Measurements from ENCODE around the gene GMPS.

DNA sequence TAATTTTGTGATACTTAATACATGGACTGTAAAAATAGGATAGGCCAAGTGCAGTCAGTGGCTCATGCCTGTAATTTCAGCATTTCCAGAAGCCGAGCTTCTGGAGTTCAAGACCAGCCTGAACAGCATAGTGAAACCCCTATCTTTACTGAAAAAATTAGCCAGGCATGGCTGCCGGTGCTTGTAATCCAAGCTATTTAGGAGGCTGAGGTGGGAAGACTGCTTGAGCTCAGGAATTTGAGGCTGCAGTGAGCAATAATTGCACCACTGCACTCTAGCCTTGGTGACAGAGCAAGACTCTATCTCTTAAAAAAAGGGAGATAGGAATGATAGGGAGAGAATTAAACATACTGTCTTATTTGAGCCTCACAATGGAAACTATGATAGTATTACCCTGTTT lies 51.0 kb downstream of the GMPS start:
- TF ChIP-seq EZH2 (IDR thresholded peaks at IDR 0.05; ENCODE audit: insufficient read depth, poor library complexity, severe bottlenecking), result no peak
- no peak for TF ChIP-seq EZH2phosphoT487 (IDR thresholded peaks at IDR 0.05; ENCODE audit: insufficient read depth, low read depth)

Measured in GM23248 (cell line).